ENCODE data around the gene LEF1. TPM values are rescaled to one million over a fixed set of nuclear protein-coding genes. Genes with fewer than 3 reads are reported as not detected.
A peak's percentile ranks its signal among the peaks of the same experiment; 100 is the strongest.

Gene LEF1
- 12.4 TPM for polyA plus RNA-seq (2013, experiment 1 of 2)
- 11.0 TPM for polyA plus RNA-seq (2013, experiment 2 of 2)

- Histone ChIP-seq H3K9ac (ENCODE audit: low read length) (peak within 1 kb of the TSS; percentile 65), H3K4me2 (ENCODE audit: low read length) (peak within 1 kb of the TSS; percentile 91), H2BK5ac (ENCODE audit: low read length) (no peak within 1 kb of the TSS), H3K23ac (ENCODE audit: low read length) (no peak within 1 kb of the TSS), H3K27me3 (ENCODE audit: insufficient read depth, low read length, poor library complexity) (peaks cover 10% of the 10 kb centered on the region), H3K79me1 (ENCODE audit: low read length) (peaks cover 2% of the 10 kb centered on the region), H2BK120ac (ENCODE audit: low read depth, low read length) (no peak within 1 kb of the TSS), H3K27ac (ENCODE audit: low read depth, low read length) (peak within 1 kb of the TSS; percentile 35), H2BK15ac (replicated peaks; ENCODE audit: low read depth) (no peak within 1 kb of the TSS), H4K8ac (ENCODE audit: low read depth, low read length) (no peak within 1 kb of the TSS), H3K36me3 (ENCODE audit: control insufficient read depth, insufficient read depth, low read length) (no peaks in the 10 kb centered on the region), H3K79me2 (ENCODE audit: control insufficient read depth, insufficient read depth, low read length) (peaks cover 2% of the 10 kb centered on the region), H3K56ac (ENCODE audit: low read length) (peak within 1 kb of the TSS; percentile 82), H2AK5ac (ENCODE audit: low read length) (no peak within 1 kb of the TSS), H3K4me1 (ENCODE audit: control insufficient read depth, low read depth, low read length) (peaks cover 4% of the 10 kb centered on the region), H4K5ac (ENCODE audit: low read length) (no peak within 1 kb of the TSS), H3K4ac (ENCODE audit: low read depth, low read length) (no peak within 1 kb of the TSS), H3K18ac (ENCODE audit: low read length) (peak within 1 kb of the TSS; percentile 29), H3K4me3 (ENCODE audit: low read length) (peak within 1 kb of the TSS; percentile 63)
- no CpG with 5 or more reads among the region's 61 CpGs for WGBS (ENCODE audit: extremely low coverage, insufficient coverage, low lambda C conversion rate)
- DNase-seq = peak; percentile 90
These were observed at the start of gene LEF1 for GRCh38 chr4:108168671-108169523. Gene LEF1 (minus strand): TSS chr4:108168932. CDS start chr4:108167767, 1,165 bp downstream.

DNA sequence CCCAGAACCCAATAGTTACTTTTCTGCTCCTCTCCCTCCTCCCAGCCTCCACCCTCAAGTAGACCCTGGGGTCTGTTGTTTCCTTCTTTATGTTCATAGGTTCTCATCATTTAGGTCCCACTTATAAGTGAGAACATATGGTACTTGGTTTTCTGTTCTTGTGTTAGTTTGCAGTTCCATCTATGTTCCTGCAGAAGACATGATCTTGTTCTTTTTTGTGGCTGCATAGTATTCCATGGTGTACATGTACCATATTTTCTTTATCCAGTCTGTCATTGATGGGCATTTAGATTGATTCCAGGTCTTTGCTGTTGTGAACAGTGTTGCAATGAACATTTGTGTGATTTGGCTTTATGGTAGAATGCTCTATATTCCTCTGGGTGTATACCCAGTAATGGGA is 47.8 kb upstream of the LEF1 start:
- Histone ChIP-seq H3K23ac (ENCODE audit: low read length) (no peak overlapping the region), H3K27ac (ENCODE audit: low read depth, low read length) (no peak overlapping the region), H2BK5ac (ENCODE audit: low read length) (no peak overlapping the region), H3K4me2 (ENCODE audit: low read length) (no peak overlapping the region), H2AK5ac (ENCODE audit: low read length) (no peak overlapping the region), H4K5ac (ENCODE audit: low read length) (no peak overlapping the region), H3K79me2 (ENCODE audit: control insufficient read depth, insufficient read depth, low read length) (no peaks in the 10 kb centered on the region), H3K36me3 (ENCODE audit: control insufficient read depth, insufficient read depth, low read length) (no peaks in the 10 kb centered on the region), H3K9ac (ENCODE audit: low read length) (no peak overlapping the region), H3K27me3 (ENCODE audit: insufficient read depth, low read length, poor library complexity) (no peaks in the 10 kb centered on the region), H2BK120ac (ENCODE audit: low read depth, low read length) (no peak overlapping the region), H4K8ac (ENCODE audit: low read depth, low read length) (no peak overlapping the region), H3K56ac (ENCODE audit: low read length) (no peak overlapping the region), H3K4ac (ENCODE audit: low read depth, low read length) (no peak overlapping the region), H3K79me1 (ENCODE audit: low read length) (no peaks in the 10 kb centered on the region), H3K4me1 (ENCODE audit: control insufficient read depth, low read depth, low read length) (no peaks in the 10 kb centered on the region), H3K18ac (ENCODE audit: low read length) (no peak overlapping the region), H2BK15ac (replicated peaks; ENCODE audit: low read depth) (no peak overlapping the region), H3K4me3 (ENCODE audit: low read length) (no peak overlapping the region)
- DNase-seq = no peak

DNA sequence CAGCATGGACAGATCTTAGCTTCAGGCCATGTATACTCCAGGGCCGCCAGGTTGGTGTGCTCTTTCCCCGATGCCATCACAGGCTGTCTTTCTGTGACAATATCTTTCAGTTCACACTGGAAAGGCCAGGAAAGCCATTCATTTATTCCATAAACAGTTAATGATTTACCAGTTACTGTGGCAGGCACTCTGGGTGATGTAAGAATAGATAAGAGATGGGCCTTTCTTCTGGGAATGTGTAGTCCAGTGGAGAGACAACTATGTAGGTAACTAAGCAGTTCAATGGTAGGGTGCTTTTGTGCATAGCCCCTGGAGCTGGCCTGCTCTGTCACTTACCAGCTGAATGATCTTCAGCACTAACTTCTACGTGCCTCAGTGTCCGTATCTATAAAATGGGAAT is 46.3 kb upstream of the LEF1 start:
- Histone ChIP-seq H4K8ac (ENCODE audit: low read depth, low read length) (no peak overlapping the region), H2BK120ac (ENCODE audit: low read depth, low read length) (no peak overlapping the region), H3K79me1 (ENCODE audit: low read length) (no peaks in the 10 kb centered on the region), H3K23ac (ENCODE audit: low read length) (no peak overlapping the region), H3K4me3 (ENCODE audit: low read length) (no peak overlapping the region), H3K4ac (ENCODE audit: low read depth, low read length) (no peak overlapping the region), H3K9ac (ENCODE audit: low read length) (no peak overlapping the region), H3K4me1 (ENCODE audit: control insufficient read depth, low read depth, low read length) (no peaks in the 10 kb centered on the region), H3K4me2 (ENCODE audit: low read length) (no peak overlapping the region), H3K36me3 (ENCODE audit: control insufficient read depth, insufficient read depth, low read length) (no peaks in the 10 kb centered on the region), H3K27me3 (ENCODE audit: insufficient read depth, low read length, poor library complexity) (no peaks in the 10 kb centered on the region), H2BK15ac (replicated peaks; ENCODE audit: low read depth) (no peak overlapping the region), H3K27ac (ENCODE audit: low read depth, low read length) (no peak overlapping the region), H3K79me2 (ENCODE audit: control insufficient read depth, insufficient read depth, low read length) (no peaks in the 10 kb centered on the region), H2AK5ac (ENCODE audit: low read length) (no peak overlapping the region), H3K56ac (ENCODE audit: low read length) (no peak overlapping the region), H2BK5ac (ENCODE audit: low read length) (no peak overlapping the region), H3K18ac (ENCODE audit: low read length) (no peak overlapping the region), H4K5ac (ENCODE audit: low read length) (no peak overlapping the region)
- no peak for DNase-seq
- WGBS (ENCODE audit: extremely low coverage, insufficient coverage, low lambda C conversion rate) = no CpG with 5 or more reads among the region's 4 CpGs

- no CpG with 5 or more reads among the region's 4 CpGs for WGBS (ENCODE audit: extremely low coverage, insufficient coverage, low lambda C conversion rate)
- no peak overlapping the region for H2BK5ac ChIP-seq (ENCODE audit: low read length)
These were observed 45.0 kb upstream of the LEF1 start for GRCh38 chr4:108213723-108214122.

DNA sequence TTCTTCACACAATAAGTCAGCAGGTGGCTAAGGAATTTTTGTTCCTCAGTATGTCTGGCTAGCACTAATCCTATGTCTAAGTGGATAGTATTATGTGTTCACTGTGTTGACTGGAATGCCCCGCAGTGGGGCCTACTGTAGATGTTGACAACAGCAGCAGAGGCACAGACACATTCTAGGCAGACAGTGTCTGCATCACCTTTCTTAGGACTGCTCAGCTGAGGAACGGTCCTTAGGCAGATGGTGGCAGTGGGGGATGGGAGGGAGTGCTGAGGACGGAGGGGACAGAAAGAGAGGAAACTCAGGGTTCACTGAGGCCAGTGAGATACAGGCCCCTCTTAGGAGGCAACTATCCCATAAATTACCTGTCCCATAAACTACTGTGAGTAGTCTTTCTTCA is 44.6 kb upstream of the LEF1 start:
- H3K27ac ChIP-seq (ENCODE audit: low read depth, low read length) = no peak overlapping the region
- H3K79me1 ChIP-seq (ENCODE audit: low read length) = no peaks in the 10 kb centered on the region
- H3K4me3 ChIP-seq (ENCODE audit: low read length) = no peak overlapping the region
- no peak overlapping the region for H2BK5ac ChIP-seq (ENCODE audit: low read length)
- no peaks in the 10 kb centered on the region for H3K79me2 ChIP-seq (ENCODE audit: control insufficient read depth, insufficient read depth, low read length)
- no peak overlapping the region for H3K18ac ChIP-seq (ENCODE audit: low read length)
- no peak overlapping the region for H3K9ac ChIP-seq (ENCODE audit: low read length)
- no peak overlapping the region for H2BK120ac ChIP-seq (ENCODE audit: low read depth, low read length)
- no peak overlapping the region for H3K23ac ChIP-seq (ENCODE audit: low read length)
- no peaks in the 10 kb centered on the region for H3K27me3 ChIP-seq (ENCODE audit: insufficient read depth, low read length, poor library complexity)
- no CpG with 5 or more reads among the region's 3 CpGs for WGBS (ENCODE audit: extremely low coverage, insufficient coverage, low lambda C conversion rate)
- H3K56ac ChIP-seq (ENCODE audit: low read length) = no peak overlapping the region
- H3K4ac ChIP-seq (ENCODE audit: low read depth, low read length) = no peak overlapping the region
- H3K36me3 ChIP-seq (ENCODE audit: control insufficient read depth, insufficient read depth, low read length) = no peaks in the 10 kb centered on the region
- no peak for DNase-seq
- no peak overlapping the region for H4K5ac ChIP-seq (ENCODE audit: low read length)
- H2AK5ac ChIP-seq (ENCODE audit: low read length) = no peak overlapping the region
- no peak overlapping the region for H3K4me2 ChIP-seq (ENCODE audit: low read length)
- H2BK15ac ChIP-seq (replicated peaks; ENCODE audit: low read depth) = no peak overlapping the region
- H3K4me1 ChIP-seq (ENCODE audit: control insufficient read depth, low read depth, low read length) = no peaks in the 10 kb centered on the region
- no peak overlapping the region for H4K8ac ChIP-seq (ENCODE audit: low read depth, low read length)

More at GRCh38 chr4:108213723-108214122, 45.0 kb upstream of the LEF1 start:
- Histone ChIP-seq H3K56ac (ENCODE audit: low read length) (no peak overlapping the region), H3K79me2 (ENCODE audit: control insufficient read depth, insufficient read depth, low read length) (no peaks in the 10 kb centered on the region), H3K18ac (ENCODE audit: low read length) (no peak overlapping the region), H3K4me1 (ENCODE audit: control insufficient read depth, low read depth, low read length) (no peaks in the 10 kb centered on the region), H2BK15ac (replicated peaks; ENCODE audit: low read depth) (no peak overlapping the region), H3K4ac (ENCODE audit: low read depth, low read length) (no peak overlapping the region), H3K79me1 (ENCODE audit: low read length) (no peaks in the 10 kb centered on the region), H2AK5ac (ENCODE audit: low read length) (no peak overlapping the region), H3K36me3 (ENCODE audit: control insufficient read depth, insufficient read depth, low read length) (no peaks in the 10 kb centered on the region), H3K27ac (ENCODE audit: low read depth, low read length) (no peak overlapping the region), H3K9ac (ENCODE audit: low read length) (no peak overlapping the region), H3K27me3 (ENCODE audit: insufficient read depth, low read length, poor library complexity) (no peaks in the 10 kb centered on the region), H3K4me2 (ENCODE audit: low read length) (no peak overlapping the region), H4K5ac (ENCODE audit: low read length) (no peak overlapping the region), H2BK120ac (ENCODE audit: low read depth, low read length) (no peak overlapping the region), H3K23ac (ENCODE audit: low read length) (no peak overlapping the region), H3K4me3 (ENCODE audit: low read length) (no peak overlapping the region), H4K8ac (ENCODE audit: low read depth, low read length) (no peak overlapping the region)
- DNase-seq = no peak

Measured in mesendoderm (in vitro differentiated cells).